Body of pancreas (tissue), 4 donors: ENCODE results near the gene LRRC3. TPM values are rescaled to one million over a fixed set of nuclear protein-coding genes. Genes with fewer than 3 reads are reported as not detected.

Experiments
- ATAC-seq: fragments of 150-250 bp; one replicate; pipeline ENCODE4 v1.9.1; 2016
- DNase-seq, 4 donors: peaks; one replicate each; pipeline ENCODE4 v3.0.0-alpha.2; 2019
- H3K27ac ChIP-seq, 4 donors: fragments of 200-600 bp; sonication (generic); 1 replicate in 3 of 4; 2 replicates in 1 of 4; pipeline versions ENCODE4 v1.5.1 to v1.6.1; 2016 to 2019; ENCODE audit warnings: mild to moderate bottlenecking in 1 of 4, mixed read lengths in 1 of 4, moderate library complexity in 1 of 4
- H3K27me3 ChIP-seq, 2 donors: fragments of 200-600 bp; sonication (generic); one replicate each; pipeline ENCODE4 v1.6.0; 2016; ENCODE audit warnings: mild to moderate bottlenecking in 1 of 2
- H3K36me3 ChIP-seq, 2 donors: fragments of 200-600 bp; sonication (generic); replicated peaks in 1 of 2; 2 replicates each; pipeline ENCODE4 v1.5.1; 2016; ENCODE audit warnings: low read depth in 2 of 2; ENCODE audit not compliant: insufficient read depth in 1 of 2
- H3K4me1 ChIP-seq: fragments of 200-600 bp; sonication (generic); one replicate; pipeline ENCODE4 v1.6.0; 2016
- H3K4me3 ChIP-seq, 2 donors: fragments of 200-600 bp; sonication (generic); 1 replicate in 1 of 2; 2 replicates in 1 of 2; pipeline ENCODE4 v1.5.1; 2016 to 2019
- H3K9me3 ChIP-seq, 3 donors: fragments of 200-600 bp; sonication (generic); 1 replicate in 2 of 3; 2 replicates in 1 of 3; pipeline ENCODE4 v1.5.1; 2016
- POLR2A ChIP-seq, 3 donors: fragments of 450-650 bp; IDR thresholded peaks; one replicate each; pipeline ENCODE4 v1.6.1; 2016; ENCODE audit warnings: antibody characterized with exemption in 3 of 3, mild to moderate bottlenecking in 2 of 3
- WGBS, 2 donors: methylation state at CpG; one replicate each; pipeline ENCODE4 v1.1.5; 2017; 5-methylcytosine and 5-hydroxymethylcytosine counted together
- intact Hi-C: fragments of 100-400 bp; cut with DNase I; formaldehyde crosslinking; loops from one replicate; pipeline ENCODE4 v1.15.1; 2023
- total RNA-seq, 2 donors: library from RNA; depleted of rRNA; stranded (reverse); fragments of >200 nt; gene quantifications; one replicate each; pipeline ENCODE4 v1.1.0, GENCODE V29; 2016
- TF ChIP-seq, protein P1 (sequence below), 7 experiments: fragments of 450-650 bp in 4 of 7; fragments of 200-600 bp in 3 of 7; sonication (generic) in 3 of 7; IDR thresholded peaks; one replicate each; pipeline ENCODE4 v1.5.1; 2016 to 2019; ENCODE audit warnings: antibody characterized with exemption in 7 of 7

The LRRC3 gene
- total RNA-seq, 2 donors from 2014 or later, result 0.33 to 1.0 TPM

DNA sequence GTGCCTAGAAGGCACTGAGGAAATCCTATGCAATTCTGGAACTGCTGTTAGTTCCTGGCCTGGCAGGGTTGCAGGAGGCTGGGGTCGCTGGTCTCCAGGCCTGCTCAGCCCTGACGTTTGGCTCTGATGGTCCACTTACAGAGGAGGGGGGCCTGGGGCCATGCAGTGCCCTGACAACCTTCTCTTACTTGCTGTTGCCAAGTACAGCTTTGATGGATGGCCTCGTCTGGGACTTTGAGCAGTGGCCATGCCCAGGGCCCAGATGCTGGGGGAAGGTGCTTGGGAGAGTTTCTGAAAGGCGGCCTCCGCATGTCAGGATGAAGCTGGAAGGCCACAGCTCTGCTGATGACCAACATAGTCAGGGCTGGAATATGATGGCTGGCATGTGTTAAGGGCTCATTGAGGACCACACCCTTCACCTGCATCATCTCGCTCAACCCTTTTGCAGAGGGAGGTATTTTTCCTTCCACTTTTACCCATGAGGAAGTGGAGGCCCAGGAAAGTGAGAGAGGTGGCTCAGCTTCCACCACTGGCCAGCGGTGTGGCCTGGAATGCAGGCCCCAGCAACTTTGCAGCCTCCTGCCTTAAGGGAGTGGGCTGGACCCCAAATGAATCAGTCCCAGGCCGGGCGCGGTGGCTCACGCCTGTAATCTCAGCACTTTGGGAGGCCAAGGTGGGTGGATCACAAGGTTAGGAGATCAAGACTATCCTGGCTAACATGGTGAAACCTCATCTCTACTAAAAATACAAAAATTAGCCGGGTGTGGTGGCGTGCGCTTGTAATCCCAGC lies 34.7 kb upstream of the LRRC3 start:
- Histone ChIP-seq H3K4me1 (no peaks in the 10 kb centered on the region), H3K9me3 (no peaks in the 10 kb centered on the region), H3K27me3 (no peaks in the 10 kb centered on the region), H3K36me3 (no peaks in the 10 kb centered on the region), H3K4me3 (no peak overlapping the region), H3K27ac (no peak overlapping the region)
- no peak for TF ChIP-seq POLR2A (IDR thresholded peaks at IDR 0.05)
- TF ChIP-seq, protein P1, sequence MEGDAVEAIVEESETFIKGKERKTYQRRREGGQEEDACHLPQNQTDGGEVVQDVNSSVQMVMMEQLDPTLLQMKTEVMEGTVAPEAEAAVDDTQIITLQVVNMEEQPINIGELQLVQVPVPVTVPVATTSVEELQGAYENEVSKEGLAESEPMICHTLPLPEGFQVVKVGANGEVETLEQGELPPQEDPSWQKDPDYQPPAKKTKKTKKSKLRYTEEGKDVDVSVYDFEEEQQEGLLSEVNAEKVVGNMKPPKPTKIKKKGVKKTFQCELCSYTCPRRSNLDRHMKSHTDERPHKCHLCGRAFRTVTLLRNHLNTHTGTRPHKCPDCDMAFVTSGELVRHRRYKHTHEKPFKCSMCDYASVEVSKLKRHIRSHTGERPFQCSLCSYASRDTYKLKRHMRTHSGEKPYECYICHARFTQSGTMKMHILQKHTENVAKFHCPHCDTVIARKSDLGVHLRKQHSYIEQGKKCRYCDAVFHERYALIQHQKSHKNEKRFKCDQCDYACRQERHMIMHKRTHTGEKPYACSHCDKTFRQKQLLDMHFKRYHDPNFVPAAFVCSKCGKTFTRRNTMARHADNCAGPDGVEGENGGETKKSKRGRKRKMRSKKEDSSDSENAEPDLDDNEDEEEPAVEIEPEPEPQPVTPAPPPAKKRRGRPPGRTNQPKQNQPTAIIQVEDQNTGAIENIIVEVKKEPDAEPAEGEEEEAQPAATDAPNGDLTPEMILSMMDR (IDR thresholded peaks at IDR 0.05), result no peak
- intact Hi-C loops, result no loop called here
- WGBS, 2 donors, result 82 to 84% methylated on average over 8 to 14 of the region's 14 CpGs
- ATAC-seq, result no peak
- no peak for DNase-seq

DNA sequence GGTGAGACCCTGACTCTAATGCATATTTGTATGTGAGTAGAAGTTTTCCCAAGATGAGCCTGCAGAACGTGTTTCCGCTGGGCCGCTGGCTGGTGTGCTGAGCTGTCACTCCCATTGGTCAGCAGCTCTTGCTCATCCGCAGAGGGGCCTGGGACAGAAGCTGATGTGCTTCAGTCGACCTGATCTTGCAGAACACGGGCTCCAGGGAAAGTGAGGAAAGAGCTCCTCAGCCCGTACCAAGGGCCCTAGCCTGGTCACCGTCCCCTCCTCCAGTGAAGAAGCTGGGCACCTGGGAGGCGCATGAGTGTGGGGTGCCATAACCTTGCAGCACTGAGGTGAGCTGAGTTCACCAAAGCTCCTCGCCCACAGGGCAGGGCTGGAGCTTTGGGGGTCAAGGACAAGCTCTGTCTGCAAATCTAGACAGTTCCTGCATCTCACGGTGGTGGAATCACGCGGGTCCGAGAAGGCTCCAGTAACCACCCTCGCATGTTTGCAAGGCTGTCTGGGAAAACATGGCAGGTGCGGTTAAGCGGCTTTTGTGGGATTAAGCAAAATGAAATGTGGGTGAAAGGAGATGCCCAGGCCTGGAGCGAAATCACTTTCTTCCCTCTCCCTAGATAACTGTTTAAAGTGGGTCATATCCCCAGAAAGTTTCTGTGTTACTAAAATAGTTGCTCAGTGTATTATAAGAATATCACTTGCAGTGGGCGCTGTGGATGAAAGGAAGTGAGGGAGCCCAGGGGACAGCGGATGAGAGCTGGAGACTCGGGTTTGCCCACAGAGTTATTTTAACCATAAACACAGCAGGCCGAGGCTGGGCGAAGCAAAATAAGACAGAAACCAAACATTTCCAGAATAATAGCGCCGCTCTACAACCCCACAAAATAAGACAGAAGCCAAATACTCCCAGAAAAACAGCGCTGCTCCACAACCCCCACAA lies 33.1 kb upstream of the LRRC3 start:
- H3K36me3 ChIP-seq, result no peaks in the 10 kb centered on the region
- intact Hi-C loops, result no loop called here
- no peaks in the 10 kb centered on the region for H3K27me3 ChIP-seq
- peak in 1 of 4 donors; percentile 2 for DNase-seq
- ATAC-seq, result no peak
- TF ChIP-seq, protein P1 (IDR thresholded peaks at IDR 0.05), result no peak
- TF ChIP-seq POLR2A (IDR thresholded peaks at IDR 0.05), result no peak
- H3K4me3 ChIP-seq, result no peak overlapping the region
- H3K27ac ChIP-seq, result no peak overlapping the region
- H3K9me3 ChIP-seq, result no peaks in the 10 kb centered on the region
- 60 to 67% methylated on average over 14 to 25 of the region's 26 CpGs for WGBS, 2 donors
- no peaks in the 10 kb centered on the region for H3K4me1 ChIP-seq

DNA sequence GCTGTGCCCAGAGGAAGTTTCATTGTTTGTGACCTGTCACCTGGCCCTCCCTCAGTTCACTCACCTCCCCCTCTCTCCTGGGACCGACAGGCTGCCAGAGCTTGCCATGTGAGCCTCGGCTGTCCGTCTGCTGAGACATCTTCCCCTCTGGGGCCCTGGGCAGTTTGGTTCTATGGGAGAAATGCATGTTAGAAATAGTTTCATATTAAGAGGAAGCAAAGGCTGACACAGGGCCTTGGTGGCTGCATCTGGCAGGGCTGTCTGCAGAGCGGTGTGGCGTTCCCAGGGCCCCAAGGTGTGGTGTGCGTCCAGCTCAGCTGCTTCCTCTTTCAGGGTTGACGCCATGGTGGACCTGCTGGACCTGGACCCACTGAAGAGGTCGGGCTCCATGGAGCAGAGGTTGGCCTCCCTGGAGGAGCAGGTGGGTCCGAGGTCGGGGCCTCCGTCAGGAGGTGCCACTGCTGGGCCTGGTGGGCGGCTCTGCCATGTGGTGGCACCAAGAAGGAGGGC lies 31.9 kb upstream of the LRRC3 start:
- H3K27me3 ChIP-seq, result no peaks in the 10 kb centered on the region
- H3K27ac ChIP-seq, result no peak overlapping the region
- TF ChIP-seq, protein P1 (IDR thresholded peaks at IDR 0.05), result no peak
- no peak for TF ChIP-seq POLR2A (IDR thresholded peaks at IDR 0.05)
- no peaks in the 10 kb centered on the region for H3K4me1 ChIP-seq
- ATAC-seq (no peak), DNase-seq (peak in 1 of 4 donors; percentile 8)
- 39 to 64% methylated on average over 3 to 12 of the region's 12 CpGs for WGBS, 2 donors
- no peaks in the 10 kb centered on the region for H3K36me3 ChIP-seq
- H3K4me3 ChIP-seq, result no peak overlapping the region
- no peaks in the 10 kb centered on the region for H3K9me3 ChIP-seq
- intact Hi-C loops, result no loop called here

DNA sequence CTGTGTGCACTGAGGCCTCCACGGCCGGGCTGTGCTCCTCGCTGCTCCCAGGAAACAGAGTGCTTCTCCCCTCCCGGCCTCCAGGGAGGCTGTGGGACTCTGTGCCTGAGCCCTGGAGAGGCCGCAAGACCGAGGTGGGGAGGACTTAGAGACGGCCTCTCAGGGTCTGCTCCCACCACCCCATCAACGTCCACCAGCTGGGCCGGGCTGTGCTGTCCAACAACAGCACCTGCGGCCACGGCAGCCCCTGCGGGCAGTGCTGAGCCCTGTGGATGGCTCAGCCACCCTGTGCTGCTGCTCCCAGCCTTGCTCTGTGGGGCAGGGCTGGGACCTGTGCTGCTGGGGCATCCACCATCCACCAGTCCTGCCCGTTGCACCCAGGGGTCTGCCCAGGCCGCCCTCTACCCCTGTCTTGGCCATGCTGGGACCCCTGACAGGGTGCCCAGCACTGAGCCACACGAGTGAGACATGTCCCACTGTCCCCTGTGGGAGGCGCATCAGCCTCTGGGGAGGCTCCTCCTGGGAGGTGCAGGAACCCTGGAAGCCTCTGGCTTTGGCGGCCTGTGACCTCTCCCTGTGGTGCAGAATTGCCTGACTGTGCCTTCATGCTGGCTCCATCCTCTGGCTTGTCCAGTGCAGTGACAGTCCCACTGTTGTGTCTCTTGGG lies 31.2 kb upstream of the LRRC3 start:
- no peaks in the 10 kb centered on the region for H3K27me3 ChIP-seq
- ATAC-seq, result no peak
- no peaks in the 10 kb centered on the region for H3K36me3 ChIP-seq
- intact Hi-C loops, result no loop called here
- TF ChIP-seq POLR2A (IDR thresholded peaks at IDR 0.05), result no peak
- TF ChIP-seq, protein P1 (IDR thresholded peaks at IDR 0.05), result no peak
- H3K4me1 ChIP-seq, result no peaks in the 10 kb centered on the region
- no peak for DNase-seq
- H3K9me3 ChIP-seq, result no peaks in the 10 kb centered on the region
- WGBS, 2 donors, result 41 to 60% methylated on average over 1 to 13 of the region's 17 CpGs
- H3K27ac ChIP-seq, result no peak overlapping the region
- H3K4me3 ChIP-seq, result no peak overlapping the region
